Ishikawa (cell line): ENCODE results near the gene LYSMD3.

ENCODE experiments used
- CEBPB ChIP-seq: IDR thresholded peaks from 2 replicates; pipeline ENCODE4 v1.6.1; 2012
- CREB1 ChIP-seq: IDR thresholded peaks from 2 replicates; pipeline ENCODE4 v1.6.1; 2012; ENCODE audit warnings: low read depth
- EGR1 ChIP-seq: IDR thresholded peaks from 2 replicates; pipeline ENCODE4 v1.6.1; 2012
- EP300 ChIP-seq: IDR thresholded peaks from 2 replicates; pipeline ENCODE4 v1.6.1; 2012; ENCODE audit warnings: borderline replicate concordance
- FOXM1 ChIP-seq: IDR thresholded peaks from 2 replicates; pipeline ENCODE4 v1.6.1; 2012; ENCODE audit warnings: low read depth, borderline replicate concordance
- NFIC ChIP-seq: IDR thresholded peaks from 2 replicates; pipeline ENCODE4 v1.6.1; 2012
- RAD21 ChIP-seq: IDR thresholded peaks from 2 replicates; pipeline ENCODE4 v1.6.1; 2012; ENCODE audit warnings: low read depth
- TAF1 ChIP-seq: IDR thresholded peaks from 2 replicates; pipeline ENCODE4 v1.6.1; 2012; ENCODE audit warnings: low read depth, mild to moderate bottlenecking
- TCF12 ChIP-seq: IDR thresholded peaks from 2 replicates; pipeline ENCODE4 v1.6.1; 2012; ENCODE audit warnings: low read depth
- TEAD4 ChIP-seq: IDR thresholded peaks from 2 replicates; pipeline ENCODE4 v1.6.1; 2012
- YY1 ChIP-seq: IDR thresholded peaks from 2 replicates; pipeline ENCODE4 v1.6.1; 2012; ENCODE audit warnings: low read depth
- ZBTB7A ChIP-seq: IDR thresholded peaks from 2 replicates; pipeline ENCODE4 v1.6.1; 2012; ENCODE audit warnings: low read depth
- TF ChIP-seq, protein P1 (sequence below): IDR thresholded peaks from 2 replicates; pipeline ENCODE4 v1.6.1; 2012
- TF ChIP-seq, protein P2 (sequence below): IDR thresholded peaks from 2 replicates; pipeline ENCODE4 v1.6.1; 2012
- TF ChIP-seq, protein P3 (sequence below): IDR thresholded peaks from 2 replicates; pipeline ENCODE4 v1.6.1; 2012; ENCODE audit warnings: low read depth, mild to moderate bottlenecking

LYSMD3 gene

DNA sequence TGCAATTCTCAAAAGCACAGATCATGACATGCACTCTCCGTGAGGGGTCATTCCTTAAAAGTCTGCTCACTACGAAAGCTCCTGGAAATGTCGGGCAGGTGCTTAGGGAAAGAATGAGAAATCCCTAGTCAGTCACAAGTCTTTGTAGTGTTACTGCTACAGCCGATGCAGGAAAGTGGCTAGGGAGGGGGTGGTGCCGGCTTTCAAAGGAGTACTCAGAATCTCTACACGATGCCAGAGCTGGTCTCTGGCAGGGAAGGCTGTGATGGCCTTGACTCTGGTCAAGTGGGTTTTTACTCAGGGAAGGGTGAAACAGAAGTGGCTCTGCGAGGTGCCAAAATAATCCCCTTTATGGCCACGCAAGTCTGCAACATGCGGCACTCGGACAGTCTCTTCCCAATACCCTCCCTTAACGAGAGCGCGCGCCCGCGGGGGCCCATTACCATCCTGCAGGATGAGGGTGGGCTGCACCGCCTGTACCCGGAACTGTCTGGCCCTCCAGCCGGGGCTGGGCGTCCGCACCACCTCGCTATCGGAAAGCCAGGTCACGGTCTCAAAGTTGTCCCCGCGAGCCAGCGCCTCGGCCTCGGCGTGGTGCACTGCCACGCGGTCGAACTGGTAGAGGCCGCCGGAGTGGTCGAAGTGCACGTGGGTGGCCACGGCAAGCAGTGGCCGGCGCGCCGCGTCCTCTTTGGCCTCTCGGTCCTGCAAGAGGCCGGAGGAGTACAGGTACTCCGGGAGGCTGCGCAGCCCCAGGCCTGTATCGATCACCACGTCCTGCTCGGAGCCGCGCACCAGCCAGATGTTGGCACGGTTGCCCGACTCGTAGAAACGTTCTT is 55.8 kb downstream of the LYSMD3 start:
- TF ChIP-seq ZBTB7A (no peak; the same call in 1 of the 2 replicates), TEAD4 (0 out of 2 replicates have a peak, but pooled peaks have one; percentile 2)
- TF ChIP-seq, protein P1, sequence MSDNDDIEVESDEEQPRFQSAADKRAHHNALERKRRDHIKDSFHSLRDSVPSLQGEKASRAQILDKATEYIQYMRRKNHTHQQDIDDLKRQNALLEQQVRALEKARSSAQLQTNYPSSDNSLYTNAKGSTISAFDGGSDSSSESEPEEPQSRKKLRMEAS: peak; percentile 99

DNA sequence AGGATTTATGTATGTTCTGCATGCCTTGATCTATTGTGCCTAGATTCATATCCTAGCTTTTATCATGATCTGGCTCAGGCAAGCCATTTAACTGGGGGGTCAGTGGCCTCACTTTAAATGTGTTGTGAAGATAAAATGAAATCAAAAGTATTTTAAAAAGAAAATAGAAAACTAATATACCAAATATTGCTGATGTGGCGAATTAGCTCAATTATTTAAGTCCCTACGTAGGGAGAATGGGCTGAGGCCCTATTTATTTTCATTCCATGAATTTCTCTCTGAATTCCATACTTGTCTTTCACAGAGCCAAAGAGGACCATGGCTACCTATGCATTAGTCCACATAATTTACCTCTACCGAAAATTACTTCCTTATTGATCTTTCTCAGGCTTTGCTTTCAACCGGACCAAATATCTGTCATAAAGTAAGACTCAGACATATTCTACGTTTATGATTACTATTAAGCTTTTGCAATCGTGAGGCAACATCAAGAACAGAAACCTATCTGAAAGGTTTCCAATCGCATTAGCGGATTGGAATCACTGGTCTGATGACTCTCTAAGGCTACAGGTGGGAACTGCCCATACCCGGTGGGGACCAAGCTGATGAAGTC is 56.5 kb downstream of the LYSMD3 start:
- TF ChIP-seq YY1: no peak; the same call in 1 of the 2 replicates
- no peak for TF ChIP-seq NFIC
- no peak for TF ChIP-seq EP300
- no peak for TF ChIP-seq EGR1
- TF ChIP-seq, protein P2, sequence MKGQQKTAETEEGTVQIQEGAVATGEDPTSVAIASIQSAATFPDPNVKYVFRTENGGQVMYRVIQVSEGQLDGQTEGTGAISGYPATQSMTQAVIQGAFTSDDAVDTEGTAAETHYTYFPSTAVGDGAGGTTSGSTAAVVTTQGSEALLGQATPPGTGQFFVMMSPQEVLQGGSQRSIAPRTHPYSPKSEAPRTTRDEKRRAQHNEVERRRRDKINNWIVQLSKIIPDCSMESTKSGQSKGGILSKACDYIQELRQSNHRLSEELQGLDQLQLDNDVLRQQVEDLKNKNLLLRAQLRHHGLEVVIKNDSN: no peak
- TF ChIP-seq TEAD4: no peak
- TF ChIP-seq RAD21: no peak
- no peak for TF ChIP-seq TAF1
- no peak for TF ChIP-seq TCF12
- TF ChIP-seq, protein P1: no peak
- TF ChIP-seq ZBTB7A: no peak
- TF ChIP-seq, protein P3, sequence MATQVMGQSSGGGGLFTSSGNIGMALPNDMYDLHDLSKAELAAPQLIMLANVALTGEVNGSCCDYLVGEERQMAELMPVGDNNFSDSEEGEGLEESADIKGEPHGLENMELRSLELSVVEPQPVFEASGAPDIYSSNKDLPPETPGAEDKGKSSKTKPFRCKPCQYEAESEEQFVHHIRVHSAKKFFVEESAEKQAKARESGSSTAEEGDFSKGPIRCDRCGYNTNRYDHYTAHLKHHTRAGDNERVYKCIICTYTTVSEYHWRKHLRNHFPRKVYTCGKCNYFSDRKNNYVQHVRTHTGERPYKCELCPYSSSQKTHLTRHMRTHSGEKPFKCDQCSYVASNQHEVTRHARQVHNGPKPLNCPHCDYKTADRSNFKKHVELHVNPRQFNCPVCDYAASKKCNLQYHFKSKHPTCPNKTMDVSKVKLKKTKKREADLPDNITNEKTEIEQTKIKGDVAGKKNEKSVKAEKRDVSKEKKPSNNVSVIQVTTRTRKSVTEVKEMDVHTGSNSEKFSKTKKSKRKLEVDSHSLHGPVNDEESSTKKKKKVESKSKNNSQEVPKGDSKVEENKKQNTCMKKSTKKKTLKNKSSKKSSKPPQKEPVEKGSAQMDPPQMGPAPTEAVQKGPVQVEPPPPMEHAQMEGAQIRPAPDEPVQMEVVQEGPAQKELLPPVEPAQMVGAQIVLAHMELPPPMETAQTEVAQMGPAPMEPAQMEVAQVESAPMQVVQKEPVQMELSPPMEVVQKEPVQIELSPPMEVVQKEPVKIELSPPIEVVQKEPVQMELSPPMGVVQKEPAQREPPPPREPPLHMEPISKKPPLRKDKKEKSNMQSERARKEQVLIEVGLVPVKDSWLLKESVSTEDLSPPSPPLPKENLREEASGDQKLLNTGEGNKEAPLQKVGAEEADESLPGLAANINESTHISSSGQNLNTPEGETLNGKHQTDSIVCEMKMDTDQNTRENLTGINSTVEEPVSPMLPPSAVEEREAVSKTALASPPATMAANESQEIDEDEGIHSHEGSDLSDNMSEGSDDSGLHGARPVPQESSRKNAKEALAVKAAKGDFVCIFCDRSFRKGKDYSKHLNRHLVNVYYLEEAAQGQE: no peak
- no peak for TF ChIP-seq CEBPB
- no peak for TF ChIP-seq CREB1
- no peak for TF ChIP-seq FOXM1
